NCI-H345 treated with DMSO at 0.1 percent for 48 hours (cell line): ENCODE data around the gene BBC3.

Experiments used
- DNase-seq: peaks from one replicate; lab custom pipeline; 2025; ENCODE audit not compliant: unreplicated experiment; lab: John Stamatoyannopoulos, UW

The BBC3 gene

GRCh38 chr19:47197141-47197540, 33.9 kb downstream of the BBC3 start:
- no peak for DNase-seq

GRCh38 chr19:47195434-47195833, 35.6 kb downstream of the BBC3 start:
- no peak for DNase-seq

- no peak for DNase-seq
These were observed 40.8 kb downstream of the BBC3 start for GRCh38 chr19:47190167-47190727.

GRCh38 chr19:47188507-47189033, 42.4 kb downstream of the BBC3 start:
- DNase-seq: no peak

GRCh38 chr19:47187797-47188196, 43.2 kb downstream of the BBC3 start:
- DNase-seq: no peak

GRCh38 chr19:47187335-47187655, 43.7 kb downstream of the BBC3 start:
- DNase-seq: no peak

- no peak for DNase-seq
These were observed 44.3 kb downstream of the BBC3 start for GRCh38 chr19:47186446-47187334.

- DNase-seq: no peak
These were observed 47.4 kb downstream of the BBC3 start for GRCh38 chr19:47183601-47184000.

GRCh38 chr19:47179653-47180310, 51.2 kb downstream of the BBC3 start:
- no peak for DNase-seq

GRCh38 chr19:47176627-47177090, 54.3 kb downstream of the BBC3 start:
- no peak for DNase-seq

- no peak for DNase-seq
These were observed 54.9 kb downstream of the BBC3 start for GRCh38 chr19:47176071-47176626.

- DNase-seq: no peak
These were observed 58.1 kb downstream of the BBC3 start for GRCh38 chr19:47172666-47173455.
